Stimulated activated CD8-positive, alpha-beta memory T cell treated with anti-CD3 and anti-CD28 coated beads, Interleukin-4, amount 100 ng/mL, for 48 hours (primary cell): ENCODE measurements around the gene PSORS1C2.

Experiments used
- DNase-seq: peaks from one replicate; pipeline ENCODE4 v3.0.0-alpha.2; 2020

Gene PSORS1C2

GRCh38 chr6:31112478-31112877 is 26.4 kb downstream of the PSORS1C2 start, which contains the start of gene C6orf15:
Gene C6orf15 (minus strand): TSS chr6:31112575. CDS start chr6:31112555, 20 bp downstream.
- no peak for DNase-seq

- no peak for DNase-seq
These were observed 27.2 kb downstream of the PSORS1C2 start for GRCh38 chr6:31111712-31112111.

GRCh38 chr6:31110825-31111582 is 27.9 kb downstream of the PSORS1C2 start:
- DNase-seq: no peak

GRCh38 chr6:31107052-31107451 is 31.8 kb downstream of the PSORS1C2 start:
- DNase-seq: no peak

GRCh38 chr6:31103136-31103535 is 35.7 kb downstream of the PSORS1C2 start:
- no peak for DNase-seq

GRCh38 chr6:31098449-31098938 is 40.4 kb downstream of the PSORS1C2 start:
- no peak for DNase-seq

- DNase-seq: no peak
These were observed 42.2 kb downstream of the PSORS1C2 start for GRCh38 chr6:31096656-31097055.

GRCh38 chr6:31096215-31096614 is 42.7 kb downstream of the PSORS1C2 start:
- no peak for DNase-seq

- DNase-seq: peak; percentile 30
These were observed 44.4 kb downstream of the PSORS1C2 start for GRCh38 chr6:31094389-31094881.

- no peak for DNase-seq
These were observed 45.9 kb downstream of the PSORS1C2 start for GRCh38 chr6:31092769-31093505.

GRCh38 chr6:31092238-31092637 is 46.6 kb downstream of the PSORS1C2 start:
- DNase-seq: no peak

- DNase-seq: no peak
These were observed 47.2 kb downstream of the PSORS1C2 start for GRCh38 chr6:31091680-31092079.

- DNase-seq: no peak
These were observed 47.9 kb downstream of the PSORS1C2 start for GRCh38 chr6:31090973-31091364.

- DNase-seq: no peak
These were observed 48.4 kb downstream of the PSORS1C2 start for GRCh38 chr6:31090275-31090972.
